GM12865 (cell line): ENCODE measurements around the gene CD160.

Experiments used
- DNase-seq: peaks from one replicate; pipeline ENCODE4 v3.0.0; 2010; ENCODE audit warnings: low read depth
- H3K4me3 ChIP-seq: 2 replicates; pipeline ENCODE4 v1.5.1; 2011; ENCODE audit warnings: mild to moderate bottlenecking, low read depth, low read length, control low read depth
- CTCF ChIP-seq: IDR thresholded peaks from 2 replicates; pipeline ENCODE4 v1.5.1; 2011; ENCODE audit warnings: low read length, control low read depth, low read depth, inconsistent platforms; ENCODE audit not compliant: insufficient read depth; ENCODE audit errors: missing control alignments

Gene CD160

GRCh38 chr1:145777357-145778145, 58.3 kb downstream of the CD160 start:
- no peak for DNase-seq
- H3K4me3 ChIP-seq, result no peak overlapping the region
- no peak for TF ChIP-seq CTCF

- no peak for TF ChIP-seq CTCF
- no peak overlapping the region for H3K4me3 ChIP-seq
- no peak for DNase-seq
These were observed 58.8 kb downstream of the CD160 start for GRCh38 chr1:145778146-145778540.

GRCh38 chr1:145782272-145783099, 63.2 kb downstream of the CD160 start:
- TF ChIP-seq CTCF, result no peak
- no peak for DNase-seq
- no peak overlapping the region for H3K4me3 ChIP-seq

GRCh38 chr1:145784409-145784808, 65.1 kb downstream of the CD160 start:
- TF ChIP-seq CTCF, result no peak
- no peak for DNase-seq
- no peak overlapping the region for H3K4me3 ChIP-seq

GRCh38 chr1:145785547-145785946, 66.2 kb downstream of the CD160 start:
- H3K4me3 ChIP-seq, result no peak overlapping the region
- TF ChIP-seq CTCF, result no peak
- peak; percentile 37 for DNase-seq

- DNase-seq, result no peak
- no peak for TF ChIP-seq CTCF
- no peak overlapping the region for H3K4me3 ChIP-seq
These were observed 67.0 kb downstream of the CD160 start for GRCh38 chr1:145786271-145786670.

GRCh38 chr1:145788580-145788979, 69.3 kb downstream of the CD160 start:
- no peak for TF ChIP-seq CTCF
- no peak for DNase-seq
- no peak overlapping the region for H3K4me3 ChIP-seq
